ENCODE data around the gene ABCC11.

Gene ABCC11
- long read RNA-seq, donor 1, result 0 reads
- long read RNA-seq, donor 2, result 0 reads
- long read RNA-seq, donor 3, result 0 reads
- long read RNA-seq, donor 4, result 0 reads
- long read RNA-seq, donor 5, partial matches to known transcripts, result 58 of 58 reads
- long read RNA-seq, donor 5, other reads (novel, unspliced or antisense), result 0 of 58 reads
- long read RNA-seq, donor 6, result 0 reads
- long read RNA-seq, donor 7, result 0 reads
- long read RNA-seq, donor 8, result 0 reads

DNA sequence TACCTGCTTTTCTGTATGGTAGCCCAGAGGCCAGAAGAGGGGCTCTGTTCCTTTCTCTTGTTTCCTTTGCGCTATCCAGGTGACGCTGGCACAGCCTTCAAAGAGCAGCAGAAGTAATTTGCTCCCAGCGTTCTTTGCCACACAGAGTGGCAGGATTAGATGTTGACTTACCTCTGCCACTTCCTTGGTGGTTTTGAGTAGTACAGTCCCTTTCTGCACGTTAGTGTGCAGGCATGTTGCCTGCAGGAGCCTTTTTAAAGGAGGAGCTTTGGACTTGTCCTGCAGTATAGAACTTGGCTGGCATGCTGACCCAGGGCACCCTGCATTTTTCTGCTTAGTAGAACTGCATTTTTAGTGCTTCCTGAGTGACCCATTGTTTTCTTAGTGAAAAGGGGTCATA lies at the start of gene ABCC11:
ABCC11 (minus strand) TSS at position 229 of the 400 bp plus-strand sequence. CDS start 15,618 bp downstream, outside the sequence.
- no peak for DNase-seq

DNA sequence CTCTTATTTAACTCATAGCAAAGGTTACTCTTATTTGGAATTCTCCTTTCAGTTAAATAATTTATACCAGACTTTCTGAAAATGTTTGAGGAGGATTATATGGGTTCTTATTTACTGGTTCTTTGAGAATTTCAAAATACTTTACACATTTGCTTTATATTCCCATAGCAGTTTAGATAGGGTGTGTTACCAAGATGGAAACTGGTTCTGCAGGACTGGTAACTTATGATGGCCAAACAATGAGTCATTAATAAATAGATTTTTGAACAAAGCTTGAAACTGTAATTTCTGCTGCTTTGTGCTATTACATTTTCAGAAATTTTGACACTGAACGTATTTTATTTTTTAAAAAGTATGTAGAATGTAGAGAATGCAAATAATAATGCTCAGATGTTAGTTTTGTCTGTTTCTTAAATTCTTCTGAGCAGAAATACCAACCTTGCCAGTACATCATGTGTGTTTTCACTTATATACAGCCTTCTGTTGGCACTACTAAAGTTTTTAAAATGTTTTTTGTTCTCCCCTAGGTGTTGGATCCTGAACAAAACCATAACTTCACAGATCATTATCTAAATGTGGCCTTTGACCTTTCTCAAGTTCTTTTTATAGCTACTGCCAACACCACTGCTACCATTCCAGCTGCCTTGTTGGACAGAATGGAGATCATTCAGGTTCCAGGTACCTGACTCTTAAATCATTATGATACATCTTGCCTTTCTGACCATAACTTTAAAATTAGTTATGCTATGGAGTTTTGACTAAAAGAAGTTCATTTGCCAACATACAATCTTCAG lies 48.3 kb upstream of the ABCC11 start:
- DNase-seq, result no peak

- DNase-seq, result no peak
These were observed 47.4 kb upstream of the ABCC11 start for GRCh38 chr16:48294724-48295123.

DNA sequence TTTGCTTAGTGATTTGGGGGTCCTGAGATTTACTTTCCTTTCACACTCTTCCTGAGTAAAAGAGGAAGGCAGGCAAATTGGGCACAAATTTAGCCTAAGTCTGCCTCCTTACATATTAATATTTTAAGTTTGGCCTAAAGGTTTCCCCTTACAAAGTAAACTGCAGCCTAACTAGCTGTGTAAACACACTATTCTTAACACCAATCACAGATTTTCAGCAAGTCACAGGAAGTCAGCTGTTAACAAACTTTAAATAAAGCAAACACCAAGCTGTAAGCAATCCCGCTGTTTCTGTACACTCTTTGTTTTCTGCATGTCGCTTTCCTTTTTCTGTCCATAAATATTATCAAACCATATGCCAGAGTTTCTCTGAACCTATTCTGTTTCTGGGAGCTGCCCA lies 45.1 kb upstream of the ABCC11 start:
- DNase-seq, result no peak

DNA sequence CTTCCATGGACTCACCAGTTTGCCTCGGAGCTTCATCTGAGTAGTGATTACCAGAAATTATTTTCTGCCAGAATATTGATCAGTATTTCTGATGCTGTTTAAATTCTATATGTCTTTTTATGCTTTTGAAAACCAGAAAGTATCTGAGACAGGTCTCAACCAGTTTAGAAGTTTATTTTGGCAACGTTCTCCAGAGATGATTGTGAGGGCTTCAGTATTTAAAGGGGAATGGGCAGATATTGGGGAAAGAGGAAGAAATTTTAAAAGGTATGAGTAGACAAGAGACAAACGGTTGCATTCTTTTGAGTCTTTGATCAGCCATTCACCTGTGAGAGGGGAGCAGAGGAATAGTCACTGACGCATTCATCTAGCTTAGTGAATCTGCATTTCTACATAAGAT lies 44.4 kb upstream of the ABCC11 start:
- DNase-seq, result no peak

DNA sequence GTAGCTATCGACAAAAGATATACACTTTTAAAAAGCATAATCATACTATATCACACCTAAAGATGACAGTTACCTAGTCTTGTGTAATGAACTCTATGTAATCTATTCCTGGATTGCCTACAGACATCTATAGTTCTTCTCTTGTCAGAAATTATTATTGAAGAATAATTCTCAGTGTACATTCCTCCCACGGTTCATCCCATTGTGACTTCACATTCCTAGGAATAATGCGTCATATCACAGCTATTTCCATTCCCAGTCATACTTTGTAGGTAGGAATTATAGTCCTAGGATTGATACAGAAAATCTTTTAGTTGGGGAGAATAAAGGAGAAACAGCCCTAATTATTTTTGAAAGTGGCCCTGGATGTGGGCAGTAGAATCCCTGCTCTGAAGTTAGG lies 44.0 kb upstream of the ABCC11 start:
- no peak for DNase-seq

DNA sequence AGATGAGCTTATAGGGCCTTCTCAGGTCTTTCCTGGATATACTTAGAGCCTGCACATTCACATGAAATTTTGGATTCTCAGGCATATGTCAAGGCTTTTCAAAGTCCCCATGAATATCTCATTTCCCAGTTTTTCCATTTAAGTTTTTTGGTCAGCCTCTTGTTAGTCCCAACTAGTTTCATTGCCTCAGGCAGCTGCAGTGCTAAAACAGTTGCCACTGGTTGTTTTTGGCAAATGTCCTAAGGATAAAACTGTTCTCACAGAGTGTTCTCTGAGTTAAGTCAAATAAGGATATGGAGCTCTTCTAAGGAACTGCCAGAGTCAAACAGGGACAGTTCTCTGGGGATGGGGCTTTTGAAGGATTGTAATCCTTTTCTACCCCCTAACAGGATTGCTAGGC lies 39.9 kb upstream of the ABCC11 start:
- DNase-seq, result no peak

GRCh38 chr16:48284772-48285409 lies 37.6 kb upstream of the ABCC11 start:
- no peak for DNase-seq

GRCh38 chr16:48282636-48283263 lies 35.4 kb upstream of the ABCC11 start:
- no peak for DNase-seq

DNA sequence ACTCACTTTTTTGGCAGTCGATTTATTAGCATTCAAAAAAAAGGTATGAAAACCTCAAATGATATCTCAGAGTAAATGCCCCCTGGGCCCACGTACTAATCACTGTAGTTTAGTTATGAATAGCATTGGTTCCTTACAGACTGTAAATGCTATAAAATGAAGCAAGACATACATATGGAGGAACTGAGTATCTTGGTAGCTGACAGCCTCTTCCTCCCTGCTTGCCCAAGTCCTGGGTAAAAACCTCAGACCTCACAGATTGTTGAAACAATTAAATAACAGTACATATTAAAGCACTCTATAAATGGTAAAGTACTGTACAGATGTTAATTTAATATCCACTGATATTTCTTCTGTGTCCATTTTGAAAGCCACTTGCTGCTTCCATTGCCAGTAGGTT lies 33.2 kb upstream of the ABCC11 start:
- DNase-seq, result no peak

DNA sequence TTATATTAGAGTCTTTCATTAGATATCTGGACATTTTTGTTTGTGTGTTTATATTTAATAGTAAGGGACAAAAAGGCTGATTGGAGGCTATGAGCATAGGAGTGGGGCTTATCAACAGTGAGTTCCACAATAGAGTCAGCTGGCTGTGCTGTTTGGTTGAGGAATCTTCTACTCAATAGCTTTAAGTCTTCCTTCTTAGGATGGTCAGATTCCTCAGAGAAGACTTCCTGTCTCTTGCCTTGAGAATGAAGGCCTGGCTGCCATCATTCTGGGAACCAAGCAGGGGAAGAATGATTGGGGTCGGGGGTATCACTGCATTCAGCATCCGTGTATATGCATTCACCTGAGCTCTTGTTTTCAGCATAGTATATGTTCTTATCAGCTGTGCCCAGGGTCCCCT lies 31.9 kb upstream of the ABCC11 start:
- DNase-seq, result no peak

DNA sequence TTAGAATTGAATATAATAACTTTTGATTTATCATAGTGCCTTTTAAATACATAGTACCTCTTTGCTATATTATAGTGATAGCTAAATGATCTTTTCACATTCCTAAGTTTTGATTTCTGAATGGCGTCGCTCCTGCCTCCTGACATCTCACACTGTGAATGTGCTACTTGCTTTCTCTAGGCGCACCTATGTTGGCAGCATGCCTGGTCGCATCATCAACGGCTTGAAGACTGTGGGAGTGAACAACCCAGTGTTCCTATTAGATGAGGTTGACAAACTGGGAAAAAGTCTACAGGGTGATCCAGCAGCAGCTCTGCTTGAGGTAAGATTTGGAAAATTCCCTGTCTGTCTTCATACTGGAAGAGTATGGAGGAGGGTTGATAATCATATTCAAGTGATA lies 29.8 kb upstream of the ABCC11 start:
- no peak for DNase-seq

DNA sequence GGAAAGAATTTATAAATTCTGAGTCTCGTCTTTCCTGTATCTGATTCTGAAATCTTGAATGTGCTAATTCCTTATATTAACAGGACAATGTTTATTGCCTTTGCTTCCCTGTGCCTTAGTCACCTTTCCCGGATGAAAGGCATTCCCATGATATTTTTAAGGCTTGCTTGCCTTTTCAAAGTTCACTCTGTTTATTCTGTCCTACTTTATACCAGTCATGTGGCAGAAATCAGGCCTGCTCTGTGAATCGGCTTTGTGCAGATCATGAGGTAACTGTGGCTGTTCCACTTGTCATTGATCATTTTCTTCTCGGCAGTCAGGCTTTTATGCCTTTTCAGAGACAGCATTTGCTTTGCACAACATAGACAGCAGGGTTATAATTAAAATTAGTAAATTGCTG lies 28.8 kb upstream of the ABCC11 start:
- no peak for DNase-seq

DNA sequence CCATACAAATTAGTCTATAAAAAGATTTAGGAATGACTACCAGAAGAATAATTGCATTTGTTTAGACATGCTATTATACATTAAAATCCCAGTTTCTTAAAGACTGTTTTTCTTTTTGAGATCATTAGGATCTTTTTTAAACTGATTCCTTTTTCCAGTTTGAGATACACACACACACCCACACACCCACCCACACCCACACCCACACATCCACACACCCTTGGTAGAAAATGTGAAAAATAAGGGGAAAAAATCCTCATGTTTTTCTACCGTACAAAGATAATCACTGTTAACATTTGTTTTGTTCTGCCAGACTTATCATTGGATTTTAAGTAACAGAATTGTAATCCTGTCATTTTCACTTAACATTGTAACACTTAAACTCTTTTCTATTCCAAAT lies 27.1 kb upstream of the ABCC11 start:
- DNase-seq, result no peak

DNA sequence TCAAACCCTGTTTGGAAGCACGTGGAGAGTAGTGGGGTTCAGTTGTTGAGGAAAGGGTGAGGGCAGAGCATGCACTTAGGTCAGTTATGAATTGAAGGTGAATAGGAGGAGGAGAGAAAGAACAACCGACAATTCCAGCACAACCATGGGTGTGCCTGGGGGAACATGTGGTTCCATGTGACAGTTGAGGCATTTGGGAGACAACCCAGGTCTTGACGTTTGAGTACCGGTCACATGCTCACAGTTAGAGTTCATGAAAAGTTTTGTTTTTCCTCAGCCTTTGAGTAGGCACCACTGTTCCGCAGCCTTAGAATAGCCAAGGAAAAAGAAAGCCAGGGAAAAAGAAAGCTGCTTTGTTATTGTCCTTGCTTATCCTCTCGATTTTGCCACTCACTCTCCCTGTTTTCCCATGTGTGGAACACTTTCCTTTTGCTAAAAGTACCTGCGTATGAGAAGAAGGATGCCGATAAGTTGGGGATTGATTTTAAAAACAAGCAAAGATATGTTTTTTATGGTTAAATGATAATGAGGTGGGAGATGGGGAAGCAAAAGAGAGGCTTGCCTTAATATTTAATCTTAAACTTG lies 25.6 kb upstream of the ABCC11 start:
- no peak for DNase-seq

DNA sequence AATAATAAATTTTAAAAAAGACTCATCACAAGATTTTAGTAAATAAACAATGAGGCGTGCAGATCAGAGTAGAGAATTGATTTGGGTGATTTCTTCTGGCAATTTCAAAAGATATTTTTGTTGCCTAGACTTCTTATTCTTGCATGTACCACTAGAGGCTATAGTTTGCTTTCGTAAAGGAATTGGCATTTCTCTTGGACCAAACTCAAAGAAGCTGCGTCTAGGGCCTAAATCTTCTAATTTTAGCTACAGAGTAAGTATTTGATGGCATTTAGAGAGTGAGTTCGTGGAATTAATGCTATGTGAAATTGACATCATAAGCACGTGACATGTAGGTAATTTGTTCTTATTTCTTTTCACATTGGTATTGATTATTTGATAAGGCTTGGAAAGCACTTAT lies 24.4 kb upstream of the ABCC11 start:
- DNase-seq, result no peak

GRCh38 chr16:48269011-48269410 lies 21.7 kb upstream of the ABCC11 start:
- DNase-seq, result no peak

DNA sequence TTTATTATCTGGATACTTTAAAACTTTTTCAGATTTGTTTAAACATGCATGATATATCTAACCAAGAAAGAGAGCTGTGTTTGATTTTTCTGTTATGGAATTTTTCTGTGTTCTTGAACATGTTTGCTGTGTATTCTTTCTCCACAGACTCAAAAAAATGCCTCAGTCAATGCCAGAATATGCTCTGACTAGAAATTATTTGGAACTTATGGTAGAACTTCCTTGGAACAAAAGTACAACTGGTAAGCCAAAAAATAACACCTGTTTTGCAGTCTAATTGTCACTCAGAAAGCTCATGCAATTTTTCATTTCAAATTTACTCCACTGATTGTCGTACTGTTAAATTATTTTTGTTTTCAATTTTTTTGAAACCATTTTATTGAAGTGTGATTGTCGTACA lies 15.3 kb upstream of the ABCC11 start:
- no peak for DNase-seq

GRCh38 chr16:48261569-48261968 lies 14.2 kb upstream of the ABCC11 start:
- DNase-seq, result no peak

- DNase-seq, result no peak
These were observed 9.3 kb upstream of the ABCC11 start for GRCh38 chr16:48256579-48257177.

DNA sequence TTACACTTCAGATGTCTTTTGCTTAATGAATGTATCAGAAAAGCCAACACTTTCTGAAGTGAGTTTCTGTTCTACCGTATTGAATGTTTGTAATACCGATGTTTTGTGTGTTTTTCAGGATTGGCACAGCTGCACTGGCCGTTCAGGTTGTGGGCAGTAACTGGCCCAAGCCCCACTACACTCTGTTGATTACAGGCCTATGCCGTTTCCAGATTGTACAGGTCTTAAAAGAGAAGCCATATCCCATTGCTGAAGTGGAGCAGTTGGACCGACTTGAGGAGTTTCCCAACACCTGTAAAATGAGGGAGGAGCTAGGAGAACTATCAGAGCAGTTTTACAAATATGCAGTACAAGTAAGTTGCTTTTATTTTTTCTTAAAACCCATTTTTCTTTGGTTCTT lies 4.7 kb upstream of the ABCC11 start:
- no peak for DNase-seq

DNA sequence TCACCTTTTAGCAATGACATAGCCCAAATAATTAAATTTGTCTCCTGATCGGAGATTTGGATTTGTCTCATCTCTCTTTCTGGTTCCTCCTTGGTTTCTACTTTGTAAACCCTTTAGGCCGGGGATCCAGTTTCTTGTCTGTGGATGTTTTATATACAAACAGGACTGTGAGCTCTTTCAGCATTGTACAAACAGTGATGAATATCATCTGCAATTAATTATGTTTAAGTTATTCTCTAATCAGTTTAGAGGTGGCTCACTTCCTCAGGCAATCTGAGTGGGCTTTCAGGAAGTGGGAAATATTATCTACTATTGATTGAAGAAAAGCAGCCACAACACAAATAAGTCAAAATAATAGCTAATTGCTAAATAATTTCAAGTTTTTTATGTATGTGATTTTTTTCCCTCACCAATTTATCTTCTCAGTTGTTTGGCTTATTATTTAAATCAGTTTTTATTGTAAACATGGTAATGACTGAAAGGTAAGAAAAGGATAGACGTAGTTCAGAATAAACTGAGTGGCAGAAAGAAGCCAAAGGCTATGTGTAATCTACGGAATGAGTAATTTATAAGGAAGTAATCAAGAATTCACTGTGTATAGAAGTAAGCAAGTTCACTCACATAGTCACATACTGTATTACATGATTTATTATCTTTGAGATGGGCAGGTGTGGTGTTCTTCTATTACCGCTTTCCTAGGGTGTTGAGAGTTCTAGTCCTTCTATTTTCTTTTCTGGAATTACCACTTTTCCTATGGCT lies 3.4 kb upstream of the ABCC11 start:
- DNase-seq, result no peak
